ENCODE results near the gene OCA2. TPM values are rescaled to one million over a fixed set of nuclear protein-coding genes. Genes with fewer than 3 reads are reported as not detected.

OCA2 gene
- total and polyA plus RNA-seq, 4 donors = 0.49 to 23.0 (median 2.3) TPM

DNA sequence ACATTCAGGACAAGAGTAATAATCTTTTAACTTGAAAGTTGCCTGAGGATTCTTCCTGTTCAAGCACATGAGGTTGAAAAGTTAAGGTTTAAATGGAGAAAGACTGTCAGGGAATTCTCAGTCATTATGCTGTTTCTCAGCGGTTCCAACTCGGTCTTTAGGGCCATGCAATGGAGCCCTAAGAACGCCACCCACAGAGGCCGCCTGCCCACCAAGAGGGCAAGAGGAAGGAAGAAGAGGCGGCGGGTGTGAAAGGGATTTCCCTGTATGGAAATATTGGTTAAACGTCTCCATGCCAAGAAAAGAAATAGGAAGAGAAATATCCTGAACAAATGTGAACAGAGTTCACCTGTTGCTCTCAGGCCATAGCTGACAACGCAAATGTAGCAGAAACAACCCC, 234.4 kb downstream of the OCA2 start:
- Histone ChIP-seq H3K9me3 (ENCODE audit: control insufficient read depth in 4 of 4, insufficient read depth in 3 of 4, low read length in 3 of 4) (peaks cover 0 to 11% (median 0%) of the 10 kb centered on the region in 4 donors), H3K4me3 (no peak overlapping the region), H3K4me1 (ENCODE audit: control insufficient read depth in 5 of 5, insufficient read depth in 5 of 5, low read length in 5 of 5) (peaks cover 0 to 3% (median 0%) of the 10 kb centered on the region in 5 donors), H3K36me3 (ENCODE audit: control insufficient read depth in 4 of 4, insufficient read depth in 4 of 4, low read length in 4 of 4) (peaks cover 0 to 5% (median 2%) of the 10 kb centered on the region in 4 donors), H3K27me3 (ENCODE audit: control insufficient read depth in 3 of 3, insufficient read depth in 3 of 3, low read length in 2 of 3) (no peaks in the 10 kb centered on the region), H3K9ac (ENCODE audit: insufficient read depth in 1 of 2, low read length in 2 of 2) (no peak overlapping the region), H3K27ac (ENCODE audit: low read depth in 1 of 2, low read length in 1 of 2) (no peak overlapping the region)
- WGBS, 2 donors = 61 to 70% methylated on average over 8 of the region's 8 CpGs
- TF ChIP-seq, protein P1, sequence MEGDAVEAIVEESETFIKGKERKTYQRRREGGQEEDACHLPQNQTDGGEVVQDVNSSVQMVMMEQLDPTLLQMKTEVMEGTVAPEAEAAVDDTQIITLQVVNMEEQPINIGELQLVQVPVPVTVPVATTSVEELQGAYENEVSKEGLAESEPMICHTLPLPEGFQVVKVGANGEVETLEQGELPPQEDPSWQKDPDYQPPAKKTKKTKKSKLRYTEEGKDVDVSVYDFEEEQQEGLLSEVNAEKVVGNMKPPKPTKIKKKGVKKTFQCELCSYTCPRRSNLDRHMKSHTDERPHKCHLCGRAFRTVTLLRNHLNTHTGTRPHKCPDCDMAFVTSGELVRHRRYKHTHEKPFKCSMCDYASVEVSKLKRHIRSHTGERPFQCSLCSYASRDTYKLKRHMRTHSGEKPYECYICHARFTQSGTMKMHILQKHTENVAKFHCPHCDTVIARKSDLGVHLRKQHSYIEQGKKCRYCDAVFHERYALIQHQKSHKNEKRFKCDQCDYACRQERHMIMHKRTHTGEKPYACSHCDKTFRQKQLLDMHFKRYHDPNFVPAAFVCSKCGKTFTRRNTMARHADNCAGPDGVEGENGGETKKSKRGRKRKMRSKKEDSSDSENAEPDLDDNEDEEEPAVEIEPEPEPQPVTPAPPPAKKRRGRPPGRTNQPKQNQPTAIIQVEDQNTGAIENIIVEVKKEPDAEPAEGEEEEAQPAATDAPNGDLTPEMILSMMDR (IDR thresholded peaks at IDR 0.05; ENCODE audit: control extremely low read depth, extremely low read depth) = no peak
- DNase-seq (no peak), ATAC-seq (ENCODE audit: insufficient read depth, low FRiP score) (no peak)

DNA sequence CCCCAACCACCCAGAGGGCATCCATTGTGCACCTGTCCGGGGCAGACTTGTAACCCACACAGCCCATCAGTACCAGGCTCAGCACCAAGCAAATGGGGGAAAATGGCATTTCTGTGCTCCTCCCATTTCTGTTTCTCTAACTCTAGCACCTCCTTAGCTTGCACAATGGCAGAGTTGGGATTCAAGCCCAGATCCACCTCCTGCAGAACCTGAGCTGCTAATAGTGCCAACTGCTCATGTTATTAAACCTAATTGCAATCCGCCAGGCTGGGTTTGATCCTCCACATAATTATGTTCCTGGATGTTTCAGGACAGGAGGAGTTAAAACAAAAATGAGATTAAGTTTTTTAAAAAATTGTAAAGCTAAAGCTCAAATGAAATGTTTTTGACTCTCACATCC, 235.0 kb downstream of the OCA2 start:
- 86 to 90% methylated on average over 2 of the region's 2 CpGs for WGBS, 2 donors
- TF ChIP-seq, protein P1 (IDR thresholded peaks at IDR 0.05; ENCODE audit: control extremely low read depth, extremely low read depth) = no peak
- no peaks in the 10 kb centered on the region for H3K27me3 ChIP-seq (ENCODE audit: control insufficient read depth in 3 of 3, insufficient read depth in 3 of 3, low read length in 2 of 3)
- no peak overlapping the region for H3K4me3 ChIP-seq
- no peak overlapping the region for H3K27ac ChIP-seq (ENCODE audit: low read depth in 1 of 2, low read length in 1 of 2)
- peaks cover 0 to 11% (median 0%) of the 10 kb centered on the region in 4 donors for H3K9me3 ChIP-seq (ENCODE audit: control insufficient read depth in 4 of 4, insufficient read depth in 3 of 4, low read length in 3 of 4)
- no peak for ATAC-seq (ENCODE audit: insufficient read depth, low FRiP score)
- H3K4me1 ChIP-seq (ENCODE audit: control insufficient read depth in 5 of 5, insufficient read depth in 5 of 5, low read length in 5 of 5) = no peaks in the 10 kb centered on the region
- H3K9ac ChIP-seq (ENCODE audit: insufficient read depth in 1 of 2, low read length in 2 of 2) = no peak overlapping the region
- H3K36me3 ChIP-seq (ENCODE audit: control insufficient read depth in 4 of 4, insufficient read depth in 4 of 4, low read length in 4 of 4) = peaks cover 0 to 5% (median 2%) of the 10 kb centered on the region in 4 donors
- no peak for DNase-seq

DNA sequence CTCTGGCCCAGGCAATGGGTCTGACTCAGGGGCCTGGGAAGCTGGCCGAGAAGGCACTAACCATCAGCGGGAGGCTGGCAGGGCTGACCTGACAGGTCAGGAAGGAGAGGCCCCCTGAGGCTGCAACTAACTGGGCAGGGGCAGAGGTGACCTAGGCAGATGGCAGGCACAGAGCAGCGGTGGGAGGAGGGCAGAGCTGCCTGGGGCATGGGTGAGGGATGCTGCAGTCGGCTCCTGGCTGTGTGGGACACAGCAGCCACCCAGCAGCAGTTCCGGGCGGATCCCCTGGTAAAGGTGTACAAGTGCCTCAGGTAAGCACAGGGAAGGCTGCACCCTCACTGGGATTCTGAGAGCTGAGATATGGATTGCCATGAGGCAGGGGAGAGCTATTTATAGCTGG, 236.1 kb downstream of the OCA2 start:
- H3K4me3 ChIP-seq = no peak overlapping the region
- no peak overlapping the region for H3K27ac ChIP-seq (ENCODE audit: low read depth in 1 of 2, low read length in 1 of 2)
- TF ChIP-seq, protein P1 (IDR thresholded peaks at IDR 0.05; ENCODE audit: control extremely low read depth, extremely low read depth) = no peak
- H3K9me3 ChIP-seq (ENCODE audit: control insufficient read depth in 4 of 4, insufficient read depth in 3 of 4, low read length in 3 of 4) = peaks cover 0 to 9% (median 0%) of the 10 kb centered on the region in 4 donors
- H3K36me3 ChIP-seq (ENCODE audit: control insufficient read depth in 4 of 4, insufficient read depth in 4 of 4, low read length in 4 of 4) = peaks cover 0 to 5% (median 2%) of the 10 kb centered on the region in 4 donors
- no peak for DNase-seq
- H3K4me1 ChIP-seq (ENCODE audit: control insufficient read depth in 5 of 5, insufficient read depth in 5 of 5, low read length in 5 of 5) = no peaks in the 10 kb centered on the region
- H3K27me3 ChIP-seq (ENCODE audit: control insufficient read depth in 3 of 3, insufficient read depth in 3 of 3, low read length in 2 of 3) = no peaks in the 10 kb centered on the region
- H3K9ac ChIP-seq (ENCODE audit: insufficient read depth in 1 of 2, low read length in 2 of 2) = no peak overlapping the region
- no peak for ATAC-seq (ENCODE audit: insufficient read depth, low FRiP score)
- 79 to 85% methylated on average over 6 of the region's 6 CpGs for WGBS, 2 donors

DNA sequence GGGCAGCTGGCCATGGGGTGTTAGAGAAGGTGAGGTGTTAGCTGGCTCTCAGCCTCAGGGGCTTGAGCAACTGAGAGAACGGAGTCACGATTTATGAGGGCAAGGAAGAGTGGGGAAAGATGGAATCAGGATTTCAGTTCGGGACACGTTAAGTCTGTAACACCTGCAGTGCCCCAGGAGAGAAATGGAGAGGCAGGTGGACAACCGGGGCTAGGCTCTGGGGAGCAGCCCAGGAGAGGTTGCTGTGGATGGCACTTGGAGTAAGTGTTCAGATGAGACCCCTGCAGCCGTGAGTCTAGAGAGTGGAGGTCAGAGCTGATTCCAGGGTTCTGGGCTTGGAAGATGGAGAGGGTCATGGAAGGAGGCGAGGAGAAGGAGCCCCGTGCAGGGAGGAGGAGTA, 237.9 kb downstream of the OCA2 start:
- Histone ChIP-seq H3K9me3 (ENCODE audit: control insufficient read depth in 4 of 4, insufficient read depth in 3 of 4, low read length in 3 of 4) (peaks cover 0 to 9% (median 0%) of the 10 kb centered on the region in 4 donors), H3K4me1 (ENCODE audit: control insufficient read depth in 5 of 5, insufficient read depth in 5 of 5, low read length in 5 of 5) (no peaks in the 10 kb centered on the region), H3K9ac (ENCODE audit: insufficient read depth in 1 of 2, low read length in 2 of 2) (no peak overlapping the region), H3K27ac (ENCODE audit: low read depth in 1 of 2, low read length in 1 of 2) (no peak overlapping the region), H3K27me3 (ENCODE audit: control insufficient read depth in 3 of 3, insufficient read depth in 3 of 3, low read length in 2 of 3) (no peaks in the 10 kb centered on the region), H3K4me3 (no peak overlapping the region), H3K36me3 (ENCODE audit: control insufficient read depth in 4 of 4, insufficient read depth in 4 of 4, low read length in 4 of 4) (peaks cover 0 to 6% (median 2%) of the 10 kb centered on the region in 4 donors)
- WGBS, 2 donors = 91 to 92% methylated on average over 8 of the region's 8 CpGs
- DNase-seq (no peak), ATAC-seq (ENCODE audit: insufficient read depth, low FRiP score) (no peak)
- TF ChIP-seq, protein P1 (IDR thresholded peaks at IDR 0.05; ENCODE audit: control extremely low read depth, extremely low read depth) = no peak

Measured in lung (tissue), 12 donors.